SKM-1 treated with dmso at 0.1 percent for 144 hours (cell line): ENCODE measurements around the gene SH3BP5.

ENCODE experiments used
- DNase-seq: peaks from one replicate; lab custom pipeline; 2025; ENCODE audit not compliant: unreplicated experiment; lab: John Stamatoyannopoulos, UW

Gene SH3BP5

DNA sequence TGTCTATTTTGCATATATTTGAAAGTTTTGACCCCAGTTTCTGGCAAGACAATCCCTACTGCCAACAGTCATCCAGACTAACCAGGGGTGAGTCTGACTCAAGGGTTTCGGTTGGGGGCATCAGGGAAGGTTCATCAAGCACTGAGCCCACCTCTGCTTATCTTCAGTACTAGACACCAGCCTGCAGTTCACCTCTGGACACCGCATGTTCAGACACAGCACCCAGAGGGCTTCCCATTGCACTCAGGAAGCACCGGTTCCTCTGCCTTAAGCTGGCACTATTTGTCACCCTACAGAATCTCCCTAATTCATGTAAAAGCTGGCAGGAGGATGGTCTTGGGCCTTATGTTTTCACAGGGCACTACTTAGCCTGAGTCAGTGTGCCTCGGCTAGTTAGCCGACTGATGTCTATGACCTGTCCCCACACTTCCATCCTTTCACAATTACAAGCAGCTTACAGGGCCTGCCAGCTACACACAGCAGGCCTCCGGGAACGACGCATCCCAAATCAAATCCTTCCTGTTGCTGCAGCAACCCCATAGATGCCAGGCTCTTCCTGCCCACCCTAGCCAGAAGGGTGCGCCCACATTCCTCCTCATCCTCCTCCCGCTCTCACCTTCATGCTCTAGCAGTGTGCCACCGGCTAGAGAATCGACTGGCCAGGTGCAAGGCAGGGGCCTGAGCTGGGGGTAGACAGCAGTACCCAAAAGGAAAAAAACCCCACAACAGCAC, 52.5 kb downstream of the SH3BP5 start:
- no peak for DNase-seq

GRCh38 chr3:15279205-15279604, 53.2 kb downstream of the SH3BP5 start:
- no peak for DNase-seq

- no peak for DNase-seq
These were observed 54.4 kb downstream of the SH3BP5 start for GRCh38 chr3:15277861-15278500.

GRCh38 chr3:15276028-15276724, 56.2 kb downstream of the SH3BP5 start:
- DNase-seq, result no peak

DNA sequence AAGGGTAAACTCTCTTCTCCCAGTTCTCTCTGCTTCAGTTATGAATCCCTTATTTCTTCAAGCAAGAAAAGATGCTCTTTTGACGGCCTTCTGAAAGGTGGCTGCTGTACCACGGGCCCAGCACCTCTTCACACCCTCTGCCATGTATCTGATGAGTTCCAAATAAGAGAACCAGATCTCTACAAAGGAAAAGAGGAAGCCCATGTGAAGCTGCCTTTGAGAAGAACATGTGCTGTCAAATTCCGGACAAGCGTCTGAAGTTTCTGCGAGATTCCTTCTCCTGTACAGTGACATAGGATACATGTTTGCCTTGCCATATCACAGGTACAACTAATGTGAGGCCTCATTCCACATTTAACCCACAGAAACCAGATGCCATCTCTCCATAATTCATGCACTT, 59.2 kb downstream of the SH3BP5 start:
- peak; percentile 33 for DNase-seq

DNA sequence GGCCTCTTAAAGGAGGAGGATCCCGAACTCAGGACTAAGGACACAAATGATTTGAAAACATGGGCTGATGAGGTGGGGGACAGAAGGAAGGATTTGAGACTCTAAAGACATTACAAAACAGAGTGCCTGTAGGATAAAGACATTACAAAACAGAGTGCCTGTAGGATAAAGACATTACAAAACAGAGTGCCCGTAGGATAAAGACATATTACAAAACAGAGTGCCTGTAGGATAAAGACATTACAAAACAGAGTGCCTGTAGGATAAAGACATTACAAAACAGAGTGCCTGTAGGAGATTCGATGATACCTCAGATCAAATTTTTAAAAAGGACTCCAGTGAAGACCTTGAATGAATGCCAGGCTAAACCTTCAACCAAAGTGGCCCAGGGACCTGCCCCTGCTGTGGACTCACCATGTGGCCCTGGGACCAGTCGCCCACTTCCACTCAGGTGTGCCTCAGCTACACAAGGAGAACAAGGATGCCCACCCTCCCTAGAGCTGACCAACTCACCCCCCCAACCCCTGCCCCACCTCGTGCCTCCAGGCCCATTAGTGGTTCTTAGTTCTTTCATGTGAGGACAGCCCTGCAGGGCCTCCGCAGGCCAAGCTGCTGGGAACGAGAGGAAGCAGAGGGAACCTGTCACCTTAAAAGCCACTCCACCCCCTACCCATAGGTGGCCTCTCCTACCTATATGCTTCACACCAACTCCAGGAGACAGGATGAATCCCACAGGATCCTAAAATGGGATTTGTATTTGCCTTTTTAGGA, 59.8 kb downstream of the SH3BP5 start:
- peak; percentile 69 for DNase-seq

- DNase-seq, result peak; percentile 89
These were observed 60.5 kb downstream of the SH3BP5 start for GRCh38 chr3:15271785-15272381.

- DNase-seq, result no peak
These were observed 61.4 kb downstream of the SH3BP5 start for GRCh38 chr3:15271030-15271429.

DNA sequence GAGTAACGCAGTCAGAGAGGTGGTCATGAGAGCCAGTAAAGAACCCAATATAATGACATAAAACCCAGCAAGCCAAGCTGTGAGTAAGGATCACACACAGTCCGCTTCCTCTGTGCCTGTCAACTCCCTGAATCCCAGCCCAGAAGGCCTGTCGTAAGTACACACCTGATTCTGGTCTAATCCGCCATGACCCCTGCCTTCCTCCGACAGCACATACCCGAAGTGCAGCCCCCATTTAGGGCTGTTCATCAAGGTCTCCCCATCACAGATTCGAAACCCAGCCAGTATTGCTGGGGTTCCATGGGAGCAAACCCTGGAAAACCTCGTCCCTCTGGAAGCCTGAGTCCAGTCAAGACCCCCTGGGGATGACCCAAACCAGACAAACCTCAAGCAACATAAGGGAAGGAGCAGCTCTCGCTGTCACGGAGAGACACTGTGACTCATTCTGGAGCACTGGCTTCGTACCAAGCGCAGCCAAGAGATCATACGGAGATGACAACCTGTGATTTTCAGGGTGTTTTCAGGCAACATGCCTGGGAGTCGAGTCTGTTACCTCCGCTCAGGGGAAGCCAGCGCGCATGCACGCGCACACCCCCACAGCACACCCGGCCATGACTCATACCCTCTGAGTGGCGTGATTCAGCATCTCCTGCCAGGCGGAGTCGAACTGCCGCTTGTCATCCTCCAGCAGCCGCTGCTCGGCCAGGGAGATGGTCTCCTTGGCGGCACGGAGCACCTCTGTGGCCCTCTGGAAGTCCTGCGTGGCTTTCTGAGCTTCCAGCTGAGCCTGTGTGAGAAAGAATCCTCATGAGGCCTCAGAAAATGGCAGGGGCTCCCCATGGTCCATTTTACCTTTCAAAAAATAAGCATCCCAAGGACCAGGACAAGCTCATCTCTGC, 63.0 kb downstream of the SH3BP5 start:
- DNase-seq, result no peak

DNA sequence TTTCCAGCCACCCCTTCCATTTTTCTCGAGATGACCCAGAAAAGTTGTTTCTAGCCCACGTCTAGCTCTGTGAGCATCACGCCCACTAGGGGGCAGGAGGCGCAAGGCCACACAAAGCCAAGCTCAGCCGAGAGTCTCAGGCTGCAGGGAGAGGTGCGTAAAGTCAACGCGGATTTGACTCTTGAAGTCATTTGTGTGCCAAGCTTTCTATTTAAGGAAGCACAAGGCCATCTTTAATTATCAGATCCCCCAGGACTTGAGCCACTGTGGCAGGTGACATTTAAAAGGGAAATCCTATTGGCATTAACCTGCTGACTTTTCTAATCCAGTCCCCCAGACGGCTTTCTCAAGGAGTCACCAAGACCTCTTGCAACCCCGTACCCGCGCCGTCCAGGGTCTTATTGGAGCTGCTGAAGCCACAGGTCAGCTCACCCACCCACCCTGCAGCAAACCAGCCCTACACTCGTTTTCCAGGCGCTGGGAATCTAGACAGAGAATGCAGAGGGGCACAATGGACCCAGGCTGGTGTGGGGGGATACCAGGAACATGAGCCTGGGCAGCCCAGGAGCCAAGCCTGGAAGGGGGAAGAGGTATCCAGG, 64.3 kb downstream of the SH3BP5 start:
- peak; percentile 72 for DNase-seq

GRCh38 chr3:15267502-15267901, 64.9 kb downstream of the SH3BP5 start:
- no peak for DNase-seq

GRCh38 chr3:15266510-15267376, 65.6 kb downstream of the SH3BP5 start:
- no peak for DNase-seq

GRCh38 chr3:15265655-15266509, 66.5 kb downstream of the SH3BP5 start:
- no peak for DNase-seq

DNA sequence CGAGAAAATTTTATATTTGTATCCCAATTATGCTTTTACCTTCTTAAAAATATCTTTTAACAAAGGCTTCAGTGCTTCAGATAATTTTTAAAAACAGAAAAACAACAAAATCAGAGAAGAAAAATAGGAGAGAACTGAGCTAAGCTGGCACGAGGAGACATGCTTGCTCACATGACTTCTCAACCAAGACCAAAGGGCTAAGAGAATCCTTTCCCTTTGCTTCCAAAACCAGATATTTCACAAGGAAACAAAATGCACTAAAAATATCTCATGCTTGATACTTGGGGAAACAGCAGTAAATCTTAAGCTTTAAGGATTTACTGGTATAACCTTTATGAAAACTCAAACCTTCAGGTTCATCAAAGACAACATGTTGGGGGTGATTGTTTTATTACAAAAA, 67.9 kb downstream of the SH3BP5 start:
- DNase-seq, result no peak

- no peak for DNase-seq
These were observed 68.5 kb downstream of the SH3BP5 start for GRCh38 chr3:15263926-15264325.

DNA sequence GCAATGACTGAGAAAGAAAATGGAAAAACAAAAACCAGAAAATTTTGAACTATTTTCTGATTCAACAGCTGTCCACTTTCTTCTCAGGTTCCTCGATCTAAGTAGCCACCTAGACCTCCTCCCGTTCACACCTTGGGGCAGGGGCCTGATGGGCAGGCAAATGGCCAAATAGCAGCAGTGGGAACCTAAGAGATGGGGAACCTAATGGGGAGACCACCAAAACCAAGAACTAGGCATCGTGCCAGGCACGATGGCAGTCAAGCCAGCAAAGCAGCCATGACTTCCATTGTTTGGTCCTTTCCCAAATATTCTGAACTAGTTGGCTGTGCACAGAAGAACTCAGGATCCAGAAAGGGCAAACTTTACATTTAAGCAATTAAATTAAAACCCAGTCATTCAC, 69.3 kb downstream of the SH3BP5 start:
- DNase-seq, result no peak

DNA sequence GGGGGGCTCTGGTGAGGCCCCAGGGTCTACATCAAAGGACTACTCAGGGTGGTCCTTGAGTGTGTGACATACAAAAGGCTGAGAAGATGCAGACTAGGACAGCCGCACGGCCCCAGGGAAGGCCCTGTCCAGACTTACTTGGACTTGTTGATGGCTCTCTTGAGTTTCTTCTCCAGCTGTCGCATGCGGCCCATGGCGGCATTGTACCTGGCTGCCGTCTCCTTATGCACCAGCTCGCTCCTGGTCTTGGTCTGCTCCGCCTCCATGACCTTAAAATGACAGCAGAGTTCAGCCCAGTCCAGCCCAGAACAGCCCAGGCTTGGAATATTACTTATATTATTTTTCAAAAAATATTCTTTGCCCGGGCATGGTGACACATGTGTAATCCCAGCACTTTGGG, 70.4 kb downstream of the SH3BP5 start:
- DNase-seq, result no peak

DNA sequence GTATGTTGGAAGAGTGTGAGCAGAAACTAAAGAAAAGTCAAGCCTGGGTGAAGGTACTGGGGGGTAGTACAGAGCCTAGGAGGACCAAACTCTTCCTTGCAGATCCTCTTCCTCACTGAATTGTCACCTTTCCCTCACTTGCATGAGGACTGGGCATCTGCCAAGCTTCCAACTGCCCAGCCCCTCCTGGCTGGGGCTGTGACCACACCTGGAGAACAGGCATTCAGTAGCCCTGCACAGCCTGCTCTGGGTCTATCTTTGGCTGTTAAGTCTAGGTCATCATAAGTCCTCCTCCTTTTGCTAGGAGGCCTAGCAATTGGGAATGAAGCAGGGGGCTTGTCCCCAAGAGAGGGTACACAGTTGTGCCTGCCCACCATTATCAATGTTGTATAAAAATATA, 71.1 kb downstream of the SH3BP5 start:
- no peak for DNase-seq
